ENCODE measurements around the gene ATP2B2. TPM values are rescaled to one million over a fixed set of nuclear protein-coding genes. Genes with fewer than 3 reads are reported as not detected.

The ATP2B2 gene
- total and polyA plus RNA-seq, 2 experiments from 2014 or later: 0.66 to 1.8 TPM

GRCh38 chr3:10443272-10444109, 61.9 kb downstream of the ATP2B2 start:
- no peaks in the 10 kb centered on the region for H3K79me2 ChIP-seq
- H3K9me3 ChIP-seq (ENCODE audit: low read depth): no peaks in the 10 kb centered on the region
- H3K4me2 ChIP-seq: no peak overlapping the region
- H3K9me2 ChIP-seq (replicated peaks; ENCODE audit: insufficient read depth): no peaks in the 10 kb centered on the region
- no peaks in the 10 kb centered on the region for H3K4me1 ChIP-seq (ENCODE audit: insufficient read depth)
- peaks cover 12% of the 10 kb centered on the region for H3K27me3 ChIP-seq
- H3K36me3 ChIP-seq (replicated peaks; ENCODE audit: insufficient read depth, low read depth): no peaks in the 10 kb centered on the region
- 81% methylated on average over 15 of the region's 15 CpGs for WGBS (ENCODE audit: low lambda C conversion rate, missing lambda C conversion rate)
- H2AFZ ChIP-seq: no peak overlapping the region
- no peaks in the 10 kb centered on the region for H4K20me1 ChIP-seq (ENCODE audit: insufficient read depth, poor library complexity, severe bottlenecking)
- no peak overlapping the region for H3K27ac ChIP-seq
- no peak for DNase-seq (ENCODE audit: low spot score)
- H3K4me3 ChIP-seq: no peak overlapping the region
- TF ChIP-seq EZH2 (IDR thresholded peaks at IDR 0.05; ENCODE audit: borderline replicate concordance) (no peak), EZH2phosphoT487 (IDR thresholded peaks at IDR 0.05; ENCODE audit: low read depth, severe bottlenecking, unreplicated experiment) (no peak), CTCF (IDR thresholded peaks at IDR 0.05; ENCODE audit: poor library complexity) (no peak)

- Histone ChIP-seq H3K36me3 (replicated peaks; ENCODE audit: insufficient read depth, low read depth) (no peaks in the 10 kb centered on the region), H3K4me1 (ENCODE audit: insufficient read depth) (no peaks in the 10 kb centered on the region), H3K9me2 (replicated peaks; ENCODE audit: insufficient read depth) (no peaks in the 10 kb centered on the region), H3K4me3 (no peak overlapping the region), H4K20me1 (ENCODE audit: insufficient read depth, poor library complexity, severe bottlenecking) (no peaks in the 10 kb centered on the region), H3K4me2 (no peak overlapping the region), H3K27ac (no peak overlapping the region), H3K9me3 (ENCODE audit: low read depth) (no peaks in the 10 kb centered on the region), H3K27me3 (peaks cover 11% of the 10 kb centered on the region), H3K79me2 (no peaks in the 10 kb centered on the region), H2AFZ (no peak overlapping the region)
- no peak for DNase-seq (ENCODE audit: low spot score)
- 74% methylated on average over 10 of the region's 10 CpGs for WGBS (ENCODE audit: low lambda C conversion rate, missing lambda C conversion rate)
- TF ChIP-seq CTCF (IDR thresholded peaks at IDR 0.05; ENCODE audit: poor library complexity): no peak
Measured at GRCh38 chr3:10442151-10442795, 63.1 kb downstream of the ATP2B2 start.

GRCh38 chr3:10440684-10441083, 64.7 kb downstream of the ATP2B2 start:
- no peaks in the 10 kb centered on the region for H3K9me3 ChIP-seq (ENCODE audit: low read depth)
- H3K4me3 ChIP-seq: no peak overlapping the region
- peaks cover 5% of the 10 kb centered on the region for H3K27me3 ChIP-seq
- no peaks in the 10 kb centered on the region for H3K4me1 ChIP-seq (ENCODE audit: insufficient read depth)
- H3K27ac ChIP-seq: no peak overlapping the region
- no peak overlapping the region for H3K4me2 ChIP-seq
- DNase-seq (ENCODE audit: low spot score): no peak
- no peak for TF ChIP-seq EZH2phosphoT487 (IDR thresholded peaks at IDR 0.05; ENCODE audit: low read depth, severe bottlenecking, unreplicated experiment)
- no peak for TF ChIP-seq CTCF (IDR thresholded peaks at IDR 0.05; ENCODE audit: poor library complexity)
- no peak for TF ChIP-seq EZH2 (IDR thresholded peaks at IDR 0.05; ENCODE audit: borderline replicate concordance)
- no peak overlapping the region for H2AFZ ChIP-seq
- H3K36me3 ChIP-seq (replicated peaks; ENCODE audit: insufficient read depth, low read depth): no peaks in the 10 kb centered on the region
- H3K79me2 ChIP-seq: no peaks in the 10 kb centered on the region
- no peaks in the 10 kb centered on the region for H3K9me2 ChIP-seq (replicated peaks; ENCODE audit: insufficient read depth)
- 83% methylated on average over 5 of the region's 5 CpGs for WGBS (ENCODE audit: low lambda C conversion rate, missing lambda C conversion rate)
- H4K20me1 ChIP-seq (ENCODE audit: insufficient read depth, poor library complexity, severe bottlenecking): no peaks in the 10 kb centered on the region
